Spinal cord (tissue), 10 donors: ENCODE measurements around the gene YARS2. TPM values are rescaled to one million over a fixed set of nuclear protein-coding genes. Genes with fewer than 3 reads are reported as not detected.
"Not testable (repeated sequence)": the region's sequence is repeated elsewhere in the genome, so short reads cannot be mapped to it uniquely, and the experiment has no call there.

ENCODE experiments used
- DNase-seq, 6 donors: peaks; one replicate each; pipeline versions ENCODE4 v3.0.0 to v3.0.0-alpha.2; 2013 to 2015; ENCODE audit warnings: low spot score in 6 of 6, low read depth in 4 of 6
- H3K27ac ChIP-seq: one replicate; pipeline ENCODE4 v1.5.1; 2013; ENCODE audit warnings: low read depth, low read length, control low read depth
- H3K27me3 ChIP-seq: one replicate; pipeline ENCODE4 v1.6.1; 2013; ENCODE audit warnings: low read length; ENCODE audit not compliant: control insufficient read depth, insufficient read depth
- H3K36me3 ChIP-seq: one replicate; pipeline ENCODE4 v1.6.1; 2013; ENCODE audit warnings: low read length; ENCODE audit not compliant: control insufficient read depth, insufficient read depth
- H3K4me1 ChIP-seq: one replicate; pipeline ENCODE4 v1.6.1; 2013; ENCODE audit warnings: low read length; ENCODE audit not compliant: control insufficient read depth, insufficient read depth
- H3K4me3 ChIP-seq: one replicate; pipeline ENCODE4 v1.5.1; 2013; ENCODE audit warnings: low read depth, low read length, control low read depth
- H3K9me3 ChIP-seq: one replicate; pipeline ENCODE4 v1.6.1; 2013; ENCODE audit warnings: low read length; ENCODE audit not compliant: control insufficient read depth, insufficient read depth
- WGBS: methylation state at CpG from one replicate; pipeline ENCODE4 v1.1.5; 2013; ENCODE audit warnings: missing lambda C conversion rate; ENCODE audit not compliant: insufficient coverage; 5-methylcytosine and 5-hydroxymethylcytosine counted together
- polyA plus RNA-seq, 2 donors: library from polyadenylated mRNA; unstranded; fragments of 120-200 nt; gene quantifications; one replicate each; pipeline ENCODE4 v1.2.1, GENCODE V29; 2013; ENCODE audit not compliant: insufficient read length in 2 of 2
- total RNA-seq, 2 donors: library from RNA; depleted of rRNA in 1 of 2; stranded (reverse); fragments of 120-200 nt in 1 of 2; fragments of >200 nt in 1 of 2; gene quantifications; one replicate each; pipeline versions ENCODE4 v1.2.3 to v1.2.4, GENCODE V29; 2013 to 2014
- donor health status: healthy.

The YARS2 gene
- total and polyA plus RNA-seq, 4 donors, result 20.4 to 28.0 (median 23.2) TPM

GRCh38 chr12:32727237-32727636 is 28.5 kb downstream of the YARS2 start:
- WGBS, result no CpG with 5 or more reads among the region's 3 CpGs
- DNase-seq, result no peak
- Histone ChIP-seq H3K4me3 (no peak overlapping the region), H3K4me1 (no peaks in the 10 kb centered on the region), H3K27me3 (no peaks in the 10 kb centered on the region), H3K27ac (no peak overlapping the region), H3K9me3 (no peaks in the 10 kb centered on the region), H3K36me3 (peaks cover 10% of the 10 kb centered on the region)

GRCh38 chr12:32726286-32726685 is 29.4 kb downstream of the YARS2 start:
- Histone ChIP-seq H3K27me3 (no peaks in the 10 kb centered on the region), H3K36me3 (peaks cover 10% of the 10 kb centered on the region), H3K4me1 (no peaks in the 10 kb centered on the region), H3K4me3 (no peak overlapping the region), H3K27ac (no peak overlapping the region), H3K9me3 (no peaks in the 10 kb centered on the region)
- WGBS, result 100% methylated on average over 1 of the region's 2 CpGs
- no peak for DNase-seq

GRCh38 chr12:32725308-32725707 is 30.4 kb downstream of the YARS2 start:
- not testable (repeated sequence) for H3K27me3 ChIP-seq, H3K36me3 ChIP-seq
- WGBS, result no CpG with 5 or more reads among the region's 3 CpGs

GRCh38 chr12:32718926-32719325 is 36.8 kb downstream of the YARS2 start:
- Histone ChIP-seq H3K27ac (no peak overlapping the region), H3K36me3 (peaks cover 4% of the 10 kb centered on the region), H3K4me3 (no peak overlapping the region), H3K27me3 (no peaks in the 10 kb centered on the region), H3K9me3 (no peaks in the 10 kb centered on the region), H3K4me1 (no peaks in the 10 kb centered on the region)
- WGBS, result no CpG with 5 or more reads among the region's 2 CpGs
- DNase-seq, result no peak

More at GRCh38 chr12:32725308-32725707, 30.4 kb downstream of the YARS2 start:
- not testable (repeated sequence) for H3K4me1 ChIP-seq, H3K9me3 ChIP-seq, H3K4me3 ChIP-seq, H3K27ac ChIP-seq, DNase-seq

GRCh38 chr12:32714772-32715171 is 40.9 kb downstream of the YARS2 start:
- H3K27me3 ChIP-seq, result no peaks in the 10 kb centered on the region
- no peaks in the 10 kb centered on the region for H3K9me3 ChIP-seq
- H3K36me3 ChIP-seq, result peaks cover 10% of the 10 kb centered on the region
- DNase-seq, result no peak
- no peak overlapping the region for H3K27ac ChIP-seq
- no peaks in the 10 kb centered on the region for H3K4me1 ChIP-seq
- WGBS, result no CpG with 5 or more reads among the region's 4 CpGs
- no peak overlapping the region for H3K4me3 ChIP-seq

GRCh38 chr12:32708926-32709325 is 46.8 kb downstream of the YARS2 start:
- no peak overlapping the region for H3K4me3 ChIP-seq
- H3K27me3 ChIP-seq, result no peaks in the 10 kb centered on the region
- no CpG with 5 or more reads among the region's 2 CpGs for WGBS
- H3K27ac ChIP-seq, result no peak overlapping the region
- H3K36me3 ChIP-seq, result peaks cover 6% of the 10 kb centered on the region
- no peaks in the 10 kb centered on the region for H3K9me3 ChIP-seq
- no peaks in the 10 kb centered on the region for H3K4me1 ChIP-seq
- DNase-seq, result no peak

- no peak for DNase-seq
- Histone ChIP-seq H3K36me3 (peaks cover 5% of the 10 kb centered on the region), H3K9me3 (no peaks in the 10 kb centered on the region), H3K4me1 (no peaks in the 10 kb centered on the region), H3K4me3 (no peak overlapping the region), H3K27me3 (no peaks in the 10 kb centered on the region), H3K27ac (no peak overlapping the region)
- WGBS, result no CpG with 5 or more reads among the region's 2 CpGs
Observed at GRCh38 chr12:32706335-32707024, 49.2 kb downstream of the YARS2 start.

- Histone ChIP-seq H3K9me3 (no peaks in the 10 kb centered on the region), H3K4me1 (no peaks in the 10 kb centered on the region), H3K27ac (no peak overlapping the region), H3K27me3 (no peaks in the 10 kb centered on the region), H3K4me3 (no peak overlapping the region), H3K36me3 (peaks cover 4% of the 10 kb centered on the region)
- DNase-seq, result no peak
Observed at GRCh38 chr12:32705783-32706182, 49.9 kb downstream of the YARS2 start.

- H3K4me3 ChIP-seq, result no peak overlapping the region
- H3K27ac ChIP-seq, result no peak overlapping the region
- WGBS, result no CpG with 5 or more reads among the region's 1 CpG
- H3K4me1 ChIP-seq, result no peaks in the 10 kb centered on the region
- H3K9me3 ChIP-seq, result no peaks in the 10 kb centered on the region
- no peaks in the 10 kb centered on the region for H3K27me3 ChIP-seq
- peaks cover 4% of the 10 kb centered on the region for H3K36me3 ChIP-seq
- DNase-seq, result no peak
Observed at GRCh38 chr12:32702946-32703345, 52.8 kb downstream of the YARS2 start.

- DNase-seq, result no peak
- Histone ChIP-seq H3K9me3 (no peaks in the 10 kb centered on the region), H3K27me3 (no peaks in the 10 kb centered on the region), H3K4me3 (no peak overlapping the region), H3K4me1 (no peaks in the 10 kb centered on the region), H3K27ac (no peak overlapping the region), H3K36me3 (peaks cover 4% of the 10 kb centered on the region)
Observed at GRCh38 chr12:32702473-32702872, 53.2 kb downstream of the YARS2 start.
